HG03066 (cell line): ENCODE data around the gene MAP2K1.
"Not testable (repeated sequence)": the region's sequence is repeated elsewhere in the genome, so short reads cannot be mapped to it uniquely, and the experiment has no call there.

Experiments
- ATAC-seq: cut with Tn5 transposase; IDR thresholded peaks from one replicate; pipeline ENCODE4 v1.9.1; 2021; ENCODE audit warnings: low read depth; ENCODE audit not compliant: unreplicated experiment

MAP2K1 gene

GRCh38 chr15:66419471-66419870 is 32.8 kb downstream of the MAP2K1 start:
- ATAC-seq = no peak

DNA sequence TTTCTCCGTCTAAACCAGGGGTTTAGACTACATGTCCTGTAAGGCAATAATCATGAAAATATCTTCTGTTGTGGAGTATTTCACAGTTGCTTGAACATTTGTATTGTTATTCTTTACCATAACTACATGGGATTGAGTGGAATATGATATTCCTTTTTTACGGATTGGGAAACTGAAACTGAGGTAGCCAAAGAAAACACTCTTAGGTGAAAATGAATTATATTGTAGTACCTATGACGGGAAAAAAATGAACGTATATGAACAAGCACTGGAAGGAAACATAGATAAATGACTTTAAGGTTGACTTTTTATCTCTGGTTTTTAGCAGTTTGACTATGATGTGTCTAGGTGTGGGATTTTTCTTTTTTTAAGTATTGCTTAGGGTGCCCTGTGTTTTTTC is 35.6 kb downstream of the MAP2K1 start:
- no peak for ATAC-seq

DNA sequence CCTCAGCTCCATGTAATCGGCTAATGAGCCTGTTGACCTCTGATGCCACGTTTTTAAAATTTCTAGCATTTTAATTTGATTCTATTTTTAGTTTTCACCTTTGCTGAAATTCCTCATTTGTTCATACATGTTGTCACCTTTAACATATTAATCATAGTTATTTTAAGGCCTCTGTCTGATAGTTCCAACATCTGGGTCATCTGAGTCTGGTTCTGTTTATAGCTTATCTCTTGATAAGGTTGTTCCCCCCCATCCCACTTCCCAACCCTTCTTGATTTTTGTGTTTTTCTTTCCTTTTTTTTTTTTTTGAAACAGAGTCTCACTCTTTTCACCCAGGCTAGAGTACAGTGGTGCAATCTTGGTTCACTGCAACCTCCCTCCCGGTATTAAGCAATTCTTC is 36.4 kb downstream of the MAP2K1 start:
- ATAC-seq = no peak

DNA sequence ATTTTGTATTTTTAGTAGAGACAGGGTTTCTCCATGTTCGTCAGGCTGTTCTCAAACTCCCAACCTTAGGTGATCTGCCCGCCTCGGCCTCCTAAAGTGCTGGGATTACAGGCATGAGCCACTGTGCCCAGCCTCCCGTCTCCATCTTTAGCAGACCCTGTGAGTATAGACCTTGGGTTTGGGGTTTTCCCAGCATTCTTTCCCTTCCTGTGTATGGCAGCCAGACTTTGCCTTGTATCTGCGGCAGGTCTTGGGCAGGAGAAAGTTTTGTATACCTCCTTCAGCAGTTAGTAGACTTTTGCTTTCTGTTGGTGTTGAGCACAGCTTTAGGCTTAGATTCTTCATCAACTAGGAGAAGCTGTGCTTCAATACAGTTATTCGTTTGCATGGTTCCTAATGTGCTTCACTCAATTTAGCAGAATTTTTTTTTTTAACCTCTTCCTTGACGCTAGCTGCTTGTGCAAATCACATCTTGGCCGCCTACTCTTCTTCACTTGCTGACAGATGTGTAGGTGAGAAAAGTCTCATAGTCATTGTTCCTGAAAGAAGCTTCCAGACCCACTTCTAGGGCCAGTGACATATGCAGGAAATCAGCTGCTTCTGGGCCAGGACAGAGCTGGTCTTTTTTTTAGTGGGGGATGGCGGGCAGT is 38.4 kb downstream of the MAP2K1 start:
- ATAC-seq = no peak

DNA sequence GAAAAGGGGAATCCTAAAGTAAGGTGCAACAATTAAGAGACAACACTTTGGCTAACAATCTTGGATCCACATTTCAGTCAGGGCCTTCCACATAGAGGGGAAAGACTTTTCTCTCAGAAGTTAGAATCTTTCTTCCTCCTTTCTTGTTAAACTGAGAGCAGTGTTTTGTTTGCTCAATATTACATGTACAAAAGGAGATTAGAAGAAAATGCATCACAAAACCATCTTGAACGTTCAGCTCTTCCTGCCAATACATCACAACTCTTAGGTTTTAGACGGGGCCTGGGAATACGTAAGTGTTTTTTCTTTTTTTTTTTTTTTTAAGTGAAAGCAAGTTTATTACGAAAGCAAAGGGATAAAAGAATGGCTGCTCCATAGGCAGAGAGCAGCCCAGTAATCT is 39.1 kb downstream of the MAP2K1 start:
- no peak for ATAC-seq

- ATAC-seq = no peak
Measured at GRCh38 chr15:66429117-66429516, 42.4 kb downstream of the MAP2K1 start.

DNA sequence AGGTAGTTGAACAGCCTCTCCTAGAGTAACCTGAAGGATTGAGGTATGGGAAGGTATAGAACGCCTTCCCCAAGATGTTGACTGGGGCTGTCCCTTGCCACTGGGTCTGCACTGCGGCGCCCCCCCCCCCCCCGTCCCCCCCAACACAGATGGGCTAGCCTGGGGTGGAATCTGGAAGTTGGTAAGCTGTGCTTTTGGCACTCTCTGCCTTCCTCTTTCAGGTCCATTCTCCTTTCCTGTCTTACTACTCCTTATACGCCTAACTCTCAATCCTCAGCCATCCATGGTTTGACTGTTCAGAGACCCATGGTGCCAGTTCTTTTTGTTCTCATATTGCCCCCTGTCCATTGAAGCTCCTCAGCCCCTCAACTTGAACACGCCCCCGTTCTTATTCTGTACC is 42.8 kb downstream of the MAP2K1 start:
- no peak for ATAC-seq

DNA sequence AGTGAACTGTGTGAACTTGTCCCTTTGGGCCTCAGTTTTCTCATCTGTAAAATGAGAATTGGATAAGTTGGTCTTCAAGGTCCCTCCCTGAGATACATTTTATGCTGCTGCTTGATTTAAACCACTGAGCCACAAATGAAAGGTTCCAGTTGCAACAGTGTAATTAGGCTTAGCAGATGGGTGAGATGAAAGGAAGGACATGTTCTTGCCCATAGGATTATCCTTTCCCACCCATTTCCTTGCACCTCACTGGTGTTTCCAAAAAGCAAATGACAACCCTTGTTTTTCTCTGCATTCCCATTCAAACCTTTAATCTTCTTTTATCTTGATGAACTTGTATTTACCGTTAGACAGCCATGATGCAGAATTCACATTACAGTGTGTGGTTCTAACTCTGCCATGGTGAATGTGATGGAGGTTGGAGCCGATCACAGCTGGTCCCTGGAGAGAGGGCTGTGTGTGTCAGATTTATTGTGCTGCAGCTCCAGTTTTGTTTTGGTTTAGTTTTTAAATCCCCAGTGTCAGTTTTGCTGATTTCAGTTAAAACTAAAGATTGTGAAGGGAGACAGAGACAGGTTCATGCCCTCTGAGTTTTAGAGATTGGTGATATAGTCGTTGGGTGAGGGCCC is 44.0 kb downstream of the MAP2K1 start:
- ATAC-seq = no peak

GRCh38 chr15:66433726-66434125 is 47.0 kb downstream of the MAP2K1 start:
- ATAC-seq = no peak

DNA sequence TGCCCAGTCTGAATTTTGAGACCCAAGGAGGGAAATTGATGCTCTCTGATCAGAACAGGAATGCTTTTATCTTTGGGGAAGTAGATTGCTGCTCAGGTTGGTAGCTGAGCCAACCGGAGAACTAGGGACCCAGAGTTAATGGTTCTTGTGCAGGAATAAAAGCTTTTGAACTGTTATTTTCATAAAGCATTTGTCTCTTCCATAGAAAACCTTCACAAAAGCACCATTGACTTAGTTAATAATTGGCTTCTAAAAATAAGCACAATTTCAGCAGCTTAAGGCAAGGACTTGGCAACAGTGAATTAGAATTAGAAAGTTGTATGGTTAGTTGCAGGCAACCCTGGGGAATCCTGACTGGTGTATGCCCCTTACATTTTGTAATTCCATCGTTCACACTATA is 53.8 kb downstream of the MAP2K1 start:
- no peak for ATAC-seq

DNA sequence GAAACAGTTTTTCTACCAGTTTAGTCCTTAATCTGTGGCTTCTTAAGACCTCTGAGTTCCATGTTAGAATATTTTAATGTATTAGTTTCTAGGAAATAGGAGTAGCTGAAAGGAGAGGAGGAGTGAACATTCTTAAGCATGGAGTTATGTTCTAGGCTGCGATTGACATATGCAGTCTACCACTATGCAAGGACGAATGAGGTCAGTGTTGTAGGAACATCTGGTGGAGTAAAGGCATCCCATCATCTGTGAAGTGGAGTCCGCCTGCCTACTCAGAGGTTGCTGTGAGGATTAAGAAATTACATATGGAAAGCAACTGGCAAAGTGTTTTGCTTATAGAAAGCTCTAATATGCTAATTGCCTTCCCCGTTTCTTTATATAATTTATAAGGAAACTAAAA is 65.7 kb downstream of the MAP2K1 start:
- no peak for ATAC-seq

GRCh38 chr15:66452971-66453580 is 66.4 kb downstream of the MAP2K1 start:
- no peak for ATAC-seq

DNA sequence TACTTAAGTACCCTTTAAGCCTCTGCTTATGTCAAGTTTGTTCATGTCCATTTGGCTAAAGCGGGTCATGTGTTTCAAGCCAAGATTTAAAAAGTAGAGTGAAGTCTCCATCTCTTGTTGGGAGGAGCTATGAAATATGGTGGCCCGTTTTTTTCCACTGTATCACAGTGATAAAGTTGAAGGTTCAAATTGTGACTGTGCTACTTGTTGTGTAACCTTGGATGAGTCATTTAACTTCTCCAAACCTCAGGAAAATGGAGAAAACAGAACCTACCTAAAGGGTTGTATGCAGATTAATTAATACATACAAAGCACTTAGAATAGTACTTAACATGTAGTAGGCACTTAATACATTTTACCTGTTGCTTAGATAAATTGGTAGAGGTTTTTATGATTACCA is 67.4 kb downstream of the MAP2K1 start:
- no peak for ATAC-seq

GRCh38 chr15:66456211-66456610 is 69.5 kb downstream of the MAP2K1 start:
- ATAC-seq = no peak

- ATAC-seq = no peak
Measured at GRCh38 chr15:66459818-66460615, 73.3 kb downstream of the MAP2K1 start.

GRCh38 chr15:66461294-66461693 is 74.6 kb downstream of the MAP2K1 start:
- not testable (repeated sequence) for ATAC-seq

GRCh38 chr15:66461917-66462316 is 75.2 kb downstream of the MAP2K1 start:
- no peak for ATAC-seq

DNA sequence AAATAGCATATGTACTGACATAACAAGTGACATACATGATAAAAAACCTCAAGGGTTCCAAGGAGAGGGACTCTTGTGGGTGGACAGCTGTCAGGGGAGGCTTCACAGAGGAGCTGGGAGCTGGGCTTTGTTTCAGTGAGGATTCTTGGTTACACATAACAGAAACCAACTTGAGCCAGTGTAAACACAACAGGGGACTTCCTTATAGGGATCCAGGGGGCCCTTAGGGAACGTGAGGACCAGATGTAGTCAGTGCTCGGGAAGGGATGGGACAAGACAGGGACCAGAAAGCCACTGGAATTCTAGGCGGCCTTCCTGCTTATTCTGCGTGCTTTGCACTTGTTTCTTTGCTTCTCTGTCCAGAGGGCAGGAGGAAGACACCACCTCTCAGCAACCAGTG is 75.9 kb downstream of the MAP2K1 start:
- ATAC-seq = no peak

- not testable (repeated sequence) for ATAC-seq
Measured at GRCh38 chr15:66465294-66465693, 78.6 kb downstream of the MAP2K1 start.

- ATAC-seq = not testable (repeated sequence)
Measured at GRCh38 chr15:66467162-66468040, 80.7 kb downstream of the MAP2K1 start.
